ENCODE data around the gene FGFBP1.
"Not testable (repeated sequence)": the region's sequence is repeated elsewhere in the genome, so short reads cannot be mapped to it uniquely, and the experiment has no call there.

The FGFBP1 gene

GRCh38 chr4:15944895-15945294 is 6.4 kb upstream of the FGFBP1 start:
- DNase-seq: no peak

GRCh38 chr4:15942283-15942682 is 3.7 kb upstream of the FGFBP1 start:
- DNase-seq: no peak

GRCh38 chr4:15938182-15938581 is 358 bp downstream of the FGFBP1 start:
- no peak for DNase-seq

GRCh38 chr4:15936495-15936894 is 2.0 kb downstream of the FGFBP1 start:
- DNase-seq: no peak

- DNase-seq: no peak
Observed at GRCh38 chr4:15935504-15936402, 2.8 kb downstream of the FGFBP1 start.

- no peak for DNase-seq
Observed at GRCh38 chr4:15934259-15934658, 4.3 kb downstream of the FGFBP1 start.

- DNase-seq: no peak
Observed at GRCh38 chr4:15931451-15932210, 6.9 kb downstream of the FGFBP1 start.

- no peak for DNase-seq
Observed at GRCh38 chr4:15930314-15930713, 8.2 kb downstream of the FGFBP1 start.

- DNase-seq: no peak
Observed at GRCh38 chr4:15929540-15929939, 9.0 kb downstream of the FGFBP1 start.

GRCh38 chr4:15928883-15929282 is 9.7 kb downstream of the FGFBP1 start:
- DNase-seq: no peak

- peak; percentile 11 for DNase-seq
Observed at GRCh38 chr4:15926486-15926885, 12.1 kb downstream of the FGFBP1 start.

- no peak for DNase-seq
Observed at GRCh38 chr4:15925830-15926229, 12.7 kb downstream of the FGFBP1 start.

GRCh38 chr4:15921592-15921932 is 17.0 kb downstream of the FGFBP1 start:
- no peak for DNase-seq

GRCh38 chr4:15920723-15921591 is 17.6 kb downstream of the FGFBP1 start:
- DNase-seq: peak; percentile 98

- DNase-seq: no peak
Observed at GRCh38 chr4:15918484-15919129, 19.9 kb downstream of the FGFBP1 start.

- DNase-seq: peak; percentile 78
Observed at GRCh38 chr4:15917297-15917696, 21.2 kb downstream of the FGFBP1 start.

- DNase-seq: not testable (repeated sequence)
Observed at GRCh38 chr4:15916358-15916757, 22.2 kb downstream of the FGFBP1 start.

- DNase-seq: no peak
Observed at GRCh38 chr4:15914736-15915135, 23.8 kb downstream of the FGFBP1 start.

GRCh38 chr4:15914291-15914690 is 24.2 kb downstream of the FGFBP1 start:
- DNase-seq: peak; percentile 48

GRCh38 chr4:15913631-15913970 is 24.9 kb downstream of the FGFBP1 start:
- DNase-seq: peak; percentile 93

GRCh38 chr4:15912961-15913630 is 25.4 kb downstream of the FGFBP1 start:
- peak; percentile 30 for DNase-seq

GRCh38 chr4:15912236-15912635 is 26.3 kb downstream of the FGFBP1 start:
- peak; percentile 40 for DNase-seq

Data from fibroblast of skin of right quadriceps (primary cell).